HG02973 (cell line): Measurements from ENCODE around the gene DCBLD1.

ENCODE experiments used
- ATAC-seq: cut with Tn5 transposase; IDR thresholded peaks from one replicate; pipeline ENCODE4 v1.9.1; 2021; ENCODE audit warnings: moderate library complexity; ENCODE audit not compliant: unreplicated experiment

Gene DCBLD1

GRCh38 chr6:117555262-117555849 lies 72.9 kb downstream of the DCBLD1 start:
- ATAC-seq, result no peak

- ATAC-seq, result no peak
Observed at GRCh38 chr6:117555882-117556498, 73.5 kb downstream of the DCBLD1 start.

GRCh38 chr6:117557951-117558350 lies 75.5 kb downstream of the DCBLD1 start:
- no peak for ATAC-seq

- ATAC-seq, result no peak
Observed at GRCh38 chr6:117558818-117559217, 76.3 kb downstream of the DCBLD1 start.

GRCh38 chr6:117559299-117559698 lies 76.8 kb downstream of the DCBLD1 start:
- no peak for ATAC-seq

- no peak for ATAC-seq
Observed at GRCh38 chr6:117561128-117561527, 78.7 kb downstream of the DCBLD1 start.

- no peak for ATAC-seq
Observed at GRCh38 chr6:117564681-117565080, 82.2 kb downstream of the DCBLD1 start.

GRCh38 chr6:117568247-117568646 lies 85.8 kb downstream of the DCBLD1 start:
- no peak for ATAC-seq

- no peak for ATAC-seq
Observed at GRCh38 chr6:117568831-117569410, 86.4 kb downstream of the DCBLD1 start.

- no peak for ATAC-seq
Observed at GRCh38 chr6:117573006-117573680, 90.7 kb downstream of the DCBLD1 start.

- no peak for ATAC-seq
Observed at GRCh38 chr6:117574198-117574597, 91.7 kb downstream of the DCBLD1 start.

GRCh38 chr6:117585647-117586046 lies 103.2 kb downstream of the DCBLD1 start:
- ATAC-seq, result no peak

- no peak for ATAC-seq
Observed at GRCh38 chr6:117590447-117590846, 108.0 kb downstream of the DCBLD1 start.

GRCh38 chr6:117591405-117591804 lies 108.9 kb downstream of the DCBLD1 start:
- no peak for ATAC-seq

- ATAC-seq, result no peak
Observed at GRCh38 chr6:117592983-117593759, 110.7 kb downstream of the DCBLD1 start.

- ATAC-seq, result no peak
Observed at GRCh38 chr6:117595099-117595923, 112.8 kb downstream of the DCBLD1 start.

GRCh38 chr6:117597755-117598154 lies 115.3 kb downstream of the DCBLD1 start:
- no peak for ATAC-seq
